Neural progenitor cell (in vitro differentiated cells): ENCODE data around the gene CFAP20DC.

Experiments used
- CTCF ChIP-seq: fragments of 200-600 bp; sonication (generic); IDR thresholded peaks from 2 replicates; pipeline ENCODE4 v1.5.1; 2017; ENCODE audit warnings: antibody characterized with exemption, mild to moderate bottlenecking
- EZH2 ChIP-seq: fragments of 200-600 bp; sonication (generic); IDR thresholded peaks from 2 replicates; pipeline ENCODE4 v1.6.1; 2017; ENCODE audit warnings: antibody characterized with exemption, mild to moderate bottlenecking, moderate library complexity
- EZH2phosphoT487 ChIP-seq: fragments of 200-600 bp; sonication (generic); IDR thresholded peaks from 2 replicates; pipeline ENCODE4 v1.6.1; 2017; ENCODE audit warnings: antibody characterized with exemption

- TF ChIP-seq CTCF: no peak
- TF ChIP-seq EZH2: no peak
- TF ChIP-seq EZH2phosphoT487: no peak
Observed at GRCh38 chr3:59027607-59028006, 22.2 kb downstream of the CFAP20DC start.
